OCI-LY7 (cell line): ENCODE results near the gene HHLA2.

Source experiments
- CTCF ChIP-seq: fragments of 200-600 bp; sonication (generic); conservative IDR thresholded peaks from 2 replicates; pipeline ENCODE4 v1.5.1; 2014; ENCODE audit warnings: mild to moderate bottlenecking, antibody characterized with exemption, low read length, moderate library complexity, mixed read lengths
- EZH2phosphoT487 ChIP-seq: fragments of 200-600 bp; sonication (generic); IDR thresholded peaks from 2 replicates; pipeline ENCODE4 v1.6.1; 2018; ENCODE audit warnings: low read depth, borderline replicate concordance, mild to moderate bottlenecking, mixed run types, antibody characterized with exemption, low read length, moderate library complexity, mixed read lengths

- TF ChIP-seq CTCF: no peak
- TF ChIP-seq EZH2phosphoT487: no peak
Observed at GRCh38 chr3:108391917-108392593, 95.7 kb downstream of the HHLA2 start.
